Measurements from ENCODE around the gene TUBB.
A peak's percentile ranks its signal among the peaks of the same experiment; 100 is the strongest.

DNA sequence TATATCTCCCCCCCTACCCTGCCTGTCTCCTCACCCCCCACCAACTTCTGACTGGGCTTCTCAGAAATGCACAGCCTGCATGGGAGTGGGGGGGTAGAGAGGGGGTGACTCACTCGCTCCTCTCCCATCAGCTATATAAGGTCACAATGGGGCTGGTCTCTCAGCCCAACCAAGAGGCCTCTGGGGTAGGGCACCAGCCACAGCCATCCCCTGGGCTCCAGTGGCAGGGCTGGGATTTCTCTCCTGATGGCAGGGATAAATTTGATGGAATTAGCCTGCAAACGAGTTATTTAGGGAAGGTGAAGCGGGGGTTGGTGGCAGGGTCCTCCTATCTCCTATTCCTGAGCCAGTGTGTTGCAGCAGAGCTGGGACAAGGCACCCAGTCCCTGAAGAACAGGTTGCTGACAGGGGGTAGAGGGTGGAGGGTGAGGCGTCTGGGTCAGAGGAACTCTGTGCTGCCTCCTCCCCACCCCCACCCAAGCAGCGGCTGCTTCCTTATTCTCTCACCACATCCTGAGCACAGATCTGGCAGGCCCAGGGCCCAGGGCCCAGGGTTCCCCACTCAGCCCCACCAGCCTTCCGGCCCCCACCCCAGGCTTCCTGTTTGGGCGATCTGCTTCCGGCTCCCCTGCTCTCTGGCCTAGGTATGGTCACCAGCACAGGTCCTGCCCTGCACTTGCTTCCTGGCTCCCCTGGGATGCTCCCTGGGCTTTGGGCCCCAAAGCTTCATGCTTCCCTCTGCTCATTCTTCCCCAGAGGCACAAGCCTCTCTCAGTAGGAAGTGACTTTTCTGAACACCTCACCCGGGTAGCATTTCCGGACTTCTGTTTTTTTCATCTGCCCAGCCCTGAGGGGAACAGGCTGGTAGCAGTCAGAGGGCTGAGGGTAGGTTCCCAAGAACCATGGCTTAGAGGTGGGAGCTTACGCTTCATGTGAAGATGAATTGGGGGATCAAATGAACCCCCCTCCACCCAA, 37.7 kb upstream of the TUBB start:
- TF ChIP-seq, protein P1, sequence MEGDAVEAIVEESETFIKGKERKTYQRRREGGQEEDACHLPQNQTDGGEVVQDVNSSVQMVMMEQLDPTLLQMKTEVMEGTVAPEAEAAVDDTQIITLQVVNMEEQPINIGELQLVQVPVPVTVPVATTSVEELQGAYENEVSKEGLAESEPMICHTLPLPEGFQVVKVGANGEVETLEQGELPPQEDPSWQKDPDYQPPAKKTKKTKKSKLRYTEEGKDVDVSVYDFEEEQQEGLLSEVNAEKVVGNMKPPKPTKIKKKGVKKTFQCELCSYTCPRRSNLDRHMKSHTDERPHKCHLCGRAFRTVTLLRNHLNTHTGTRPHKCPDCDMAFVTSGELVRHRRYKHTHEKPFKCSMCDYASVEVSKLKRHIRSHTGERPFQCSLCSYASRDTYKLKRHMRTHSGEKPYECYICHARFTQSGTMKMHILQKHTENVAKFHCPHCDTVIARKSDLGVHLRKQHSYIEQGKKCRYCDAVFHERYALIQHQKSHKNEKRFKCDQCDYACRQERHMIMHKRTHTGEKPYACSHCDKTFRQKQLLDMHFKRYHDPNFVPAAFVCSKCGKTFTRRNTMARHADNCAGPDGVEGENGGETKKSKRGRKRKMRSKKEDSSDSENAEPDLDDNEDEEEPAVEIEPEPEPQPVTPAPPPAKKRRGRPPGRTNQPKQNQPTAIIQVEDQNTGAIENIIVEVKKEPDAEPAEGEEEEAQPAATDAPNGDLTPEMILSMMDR (IDR thresholded peaks at IDR 0.05) = no peak
- TF ChIP-seq POLR2A (IDR thresholded peaks at IDR 0.05) = peak in 2 of 3 donors; percentile 42 to 52

Data from body of pancreas (tissue), 4 donors.